ENCODE results near the gene BORCS6. TPM values are rescaled to one million over a fixed set of nuclear protein-coding genes. Genes with fewer than 3 reads are reported as not detected.

BORCS6 gene
- total and polyA plus RNA-seq, 2 experiments from 2014 or later: 1.8 to 7.1 TPM

DNA sequence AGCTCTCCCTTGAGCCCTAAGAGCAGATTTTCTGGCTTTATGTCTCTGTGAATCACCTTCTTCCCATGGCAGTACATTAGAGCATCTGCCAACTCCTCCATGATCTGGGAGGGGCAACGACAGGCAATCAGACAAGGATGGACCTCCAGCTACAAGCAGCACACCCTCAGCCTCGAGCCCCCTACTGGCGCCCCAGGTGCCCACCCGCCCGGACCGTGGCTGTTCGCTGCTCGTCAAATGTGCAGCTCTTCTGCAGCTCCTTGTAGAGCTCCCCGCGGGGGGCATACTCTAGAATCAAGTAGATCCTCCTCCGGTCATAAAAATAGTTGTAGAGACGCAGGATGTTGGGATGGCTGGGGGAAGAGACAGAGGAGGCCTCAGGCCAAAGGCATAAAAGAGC, 16.6 kb upstream of the BORCS6 start:
- peaks cover 29% of the 10 kb centered on the region for H3K27me3 Mint-ChIP-seq (ENCODE audit: insufficient read depth, low read depth, poor library complexity)
- 0 out of 2 replicates have a peak overlapping the region, but pooled peaks have one; percentile 31 for H3K27ac Mint-ChIP-seq
- peaks cover 17% of the 10 kb centered on the region for H4K20me1 ChIP-seq (replicated peaks; ENCODE audit: insufficient read depth)
- peaks cover 67% of the 10 kb centered on the region for H3K36me3 Mint-ChIP-seq (ENCODE audit: low read depth)
- H3K4me1 ChIP-seq (ENCODE audit: insufficient read depth): peaks cover 12% of the 10 kb centered on the region
- ATAC-seq: no peak
- no peaks in the 10 kb centered on the region; the same call in 1 of the 3 replicates for H3K9me3 Mint-ChIP-seq
- H3K27ac ChIP-seq (ENCODE audit: low read depth): no peak overlapping the region
- peaks cover 30% of the 10 kb centered on the region for H3K79me2 ChIP-seq (replicated peaks; ENCODE audit: insufficient read depth)
- TF ChIP-seq ZNF114 (CRISPR knock-in tag; IDR thresholded peaks at IDR 0.05) (no peak), CREB1 (CRISPR knock-in tag; IDR thresholded peaks at IDR 0.05; ENCODE audit: low read depth) (no peak), NANOG (IDR thresholded peaks at IDR 0.05; ENCODE audit: borderline replicate concordance) (no peak), STAT1 (IDR thresholded peaks at IDR 0.05; ENCODE audit: unreplicated experiment) (no peak), EZH2phosphoT487 (IDR thresholded peaks at IDR 0.05; ENCODE audit: unreplicated experiment) (no peak), POLR2AphosphoS5 (IDR thresholded peaks at IDR 0.05; ENCODE audit: low read depth) (no peak), JUNB (IDR thresholded peaks at IDR 0.05; ENCODE audit: unreplicated experiment) (no peak), EZH2 (IDR thresholded peaks at IDR 0.05; ENCODE audit: low read depth, unreplicated experiment) (no peak), ZNF331 (CRISPR knock-in tag; IDR thresholded peaks at IDR 0.05; ENCODE audit: low read depth) (no peak)
- TF ChIP-seq, protein P1, sequence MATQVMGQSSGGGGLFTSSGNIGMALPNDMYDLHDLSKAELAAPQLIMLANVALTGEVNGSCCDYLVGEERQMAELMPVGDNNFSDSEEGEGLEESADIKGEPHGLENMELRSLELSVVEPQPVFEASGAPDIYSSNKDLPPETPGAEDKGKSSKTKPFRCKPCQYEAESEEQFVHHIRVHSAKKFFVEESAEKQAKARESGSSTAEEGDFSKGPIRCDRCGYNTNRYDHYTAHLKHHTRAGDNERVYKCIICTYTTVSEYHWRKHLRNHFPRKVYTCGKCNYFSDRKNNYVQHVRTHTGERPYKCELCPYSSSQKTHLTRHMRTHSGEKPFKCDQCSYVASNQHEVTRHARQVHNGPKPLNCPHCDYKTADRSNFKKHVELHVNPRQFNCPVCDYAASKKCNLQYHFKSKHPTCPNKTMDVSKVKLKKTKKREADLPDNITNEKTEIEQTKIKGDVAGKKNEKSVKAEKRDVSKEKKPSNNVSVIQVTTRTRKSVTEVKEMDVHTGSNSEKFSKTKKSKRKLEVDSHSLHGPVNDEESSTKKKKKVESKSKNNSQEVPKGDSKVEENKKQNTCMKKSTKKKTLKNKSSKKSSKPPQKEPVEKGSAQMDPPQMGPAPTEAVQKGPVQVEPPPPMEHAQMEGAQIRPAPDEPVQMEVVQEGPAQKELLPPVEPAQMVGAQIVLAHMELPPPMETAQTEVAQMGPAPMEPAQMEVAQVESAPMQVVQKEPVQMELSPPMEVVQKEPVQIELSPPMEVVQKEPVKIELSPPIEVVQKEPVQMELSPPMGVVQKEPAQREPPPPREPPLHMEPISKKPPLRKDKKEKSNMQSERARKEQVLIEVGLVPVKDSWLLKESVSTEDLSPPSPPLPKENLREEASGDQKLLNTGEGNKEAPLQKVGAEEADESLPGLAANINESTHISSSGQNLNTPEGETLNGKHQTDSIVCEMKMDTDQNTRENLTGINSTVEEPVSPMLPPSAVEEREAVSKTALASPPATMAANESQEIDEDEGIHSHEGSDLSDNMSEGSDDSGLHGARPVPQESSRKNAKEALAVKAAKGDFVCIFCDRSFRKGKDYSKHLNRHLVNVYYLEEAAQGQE (IDR thresholded peaks at IDR 0.05; ENCODE audit: unreplicated experiment): no peak
- TF ChIP-seq, protein P2, sequence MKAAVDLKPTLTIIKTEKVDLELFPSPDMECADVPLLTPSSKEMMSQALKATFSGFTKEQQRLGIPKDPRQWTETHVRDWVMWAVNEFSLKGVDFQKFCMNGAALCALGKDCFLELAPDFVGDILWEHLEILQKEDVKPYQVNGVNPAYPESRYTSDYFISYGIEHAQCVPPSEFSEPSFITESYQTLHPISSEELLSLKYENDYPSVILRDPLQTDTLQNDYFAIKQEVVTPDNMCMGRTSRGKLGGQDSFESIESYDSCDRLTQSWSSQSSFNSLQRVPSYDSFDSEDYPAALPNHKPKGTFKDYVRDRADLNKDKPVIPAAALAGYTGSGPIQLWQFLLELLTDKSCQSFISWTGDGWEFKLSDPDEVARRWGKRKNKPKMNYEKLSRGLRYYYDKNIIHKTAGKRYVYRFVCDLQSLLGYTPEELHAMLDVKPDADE (IDR thresholded peaks at IDR 0.05): no peak
- TF ChIP-seq, protein P3, sequence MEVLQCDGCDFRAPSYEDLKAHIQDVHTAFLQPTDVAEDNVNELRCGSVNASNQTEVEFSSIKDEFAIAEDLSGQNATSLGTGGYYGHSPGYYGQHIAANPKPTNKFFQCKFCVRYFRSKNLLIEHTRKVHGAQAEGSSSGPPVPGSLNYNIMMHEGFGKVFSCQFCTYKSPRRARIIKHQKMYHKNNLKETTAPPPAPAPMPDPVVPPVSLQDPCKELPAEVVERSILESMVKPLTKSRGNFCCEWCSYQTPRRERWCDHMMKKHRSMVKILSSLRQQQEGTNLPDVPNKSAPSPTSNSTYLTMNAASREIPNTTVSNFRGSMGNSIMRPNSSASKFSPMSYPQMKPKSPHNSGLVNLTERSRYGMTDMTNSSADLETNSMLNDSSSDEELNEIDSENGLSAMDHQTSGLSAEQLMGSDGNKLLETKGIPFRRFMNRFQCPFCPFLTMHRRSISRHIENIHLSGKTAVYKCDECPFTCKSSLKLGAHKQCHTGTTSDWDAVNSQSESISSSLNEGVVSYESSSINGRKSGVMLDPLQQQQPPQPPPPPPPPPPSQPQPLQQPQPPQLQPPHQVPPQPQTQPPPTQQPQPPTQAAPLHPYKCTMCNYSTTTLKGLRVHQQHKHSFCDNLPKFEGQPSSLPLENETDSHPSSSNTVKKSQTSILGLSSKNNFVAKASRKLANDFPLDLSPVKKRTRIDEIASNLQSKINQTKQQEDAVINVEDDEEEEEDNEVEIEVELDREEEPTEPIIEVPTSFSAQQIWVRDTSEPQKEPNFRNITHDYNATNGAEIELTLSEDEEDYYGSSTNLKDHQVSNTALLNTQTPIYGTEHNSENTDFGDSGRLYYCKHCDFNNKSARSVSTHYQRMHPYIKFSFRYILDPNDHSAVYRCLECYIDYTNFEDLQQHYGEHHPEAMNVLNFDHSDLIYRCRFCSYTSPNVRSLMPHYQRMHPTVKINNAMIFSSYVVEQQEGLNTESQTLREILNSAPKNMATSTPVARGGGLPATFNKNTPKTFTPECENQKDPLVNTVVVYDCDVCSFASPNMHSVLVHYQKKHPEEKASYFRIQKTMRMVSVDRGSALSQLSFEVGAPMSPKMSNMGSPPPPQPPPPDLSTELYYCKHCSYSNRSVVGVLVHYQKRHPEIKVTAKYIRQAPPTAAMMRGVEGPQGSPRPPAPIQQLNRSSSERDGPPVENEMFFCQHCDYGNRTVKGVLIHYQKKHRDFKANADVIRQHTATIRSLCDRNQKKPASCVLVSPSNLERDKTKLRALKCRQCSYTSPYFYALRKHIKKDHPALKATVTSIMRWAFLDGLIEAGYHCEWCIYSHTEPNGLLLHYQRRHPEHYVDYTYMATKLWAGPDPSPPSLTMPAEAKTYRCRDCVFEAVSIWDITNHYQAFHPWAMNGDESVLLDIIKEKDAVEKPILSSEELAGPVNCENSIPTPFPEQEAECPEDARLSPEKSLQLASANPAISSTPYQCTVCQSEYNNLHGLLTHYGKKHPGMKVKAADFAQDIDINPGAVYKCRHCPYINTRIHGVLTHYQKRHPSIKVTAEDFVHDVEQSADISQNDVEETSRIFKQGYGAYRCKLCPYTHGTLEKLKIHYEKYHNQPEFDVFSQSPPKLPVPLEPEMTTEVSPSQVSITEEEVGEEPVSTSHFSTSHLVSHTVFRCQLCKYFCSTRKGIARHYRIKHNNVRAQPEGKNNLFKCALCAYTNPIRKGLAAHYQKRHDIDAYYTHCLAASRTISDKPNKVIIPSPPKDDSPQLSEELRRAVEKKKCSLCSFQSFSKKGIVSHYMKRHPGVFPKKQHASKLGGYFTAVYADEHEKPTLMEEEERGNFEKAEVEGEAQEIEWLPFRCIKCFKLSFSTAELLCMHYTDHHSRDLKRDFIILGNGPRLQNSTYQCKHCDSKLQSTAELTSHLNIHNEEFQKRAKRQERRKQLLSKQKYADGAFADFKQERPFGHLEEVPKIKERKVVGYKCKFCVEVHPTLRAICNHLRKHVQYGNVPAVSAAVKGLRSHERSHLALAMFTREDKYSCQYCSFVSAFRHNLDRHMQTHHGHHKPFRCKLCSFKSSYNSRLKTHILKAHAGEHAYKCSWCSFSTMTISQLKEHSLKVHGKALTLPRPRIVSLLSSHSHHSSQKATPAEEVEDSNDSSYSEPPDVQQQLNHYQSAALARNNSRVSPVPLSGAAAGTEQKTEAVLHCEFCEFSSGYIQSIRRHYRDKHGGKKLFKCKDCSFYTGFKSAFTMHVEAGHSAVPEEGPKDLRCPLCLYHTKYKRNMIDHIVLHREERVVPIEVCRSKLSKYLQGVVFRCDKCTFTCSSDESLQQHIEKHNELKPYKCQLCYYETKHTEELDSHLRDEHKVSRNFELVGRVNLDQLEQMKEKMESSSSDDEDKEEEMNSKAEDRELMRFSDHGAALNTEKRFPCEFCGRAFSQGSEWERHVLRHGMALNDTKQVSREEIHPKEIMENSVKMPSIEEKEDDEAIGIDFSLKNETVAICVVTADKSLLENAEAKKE (CRISPR knock-in tag; IDR thresholded peaks at IDR 0.05): no peak
- TF ChIP-seq, protein P4, sequence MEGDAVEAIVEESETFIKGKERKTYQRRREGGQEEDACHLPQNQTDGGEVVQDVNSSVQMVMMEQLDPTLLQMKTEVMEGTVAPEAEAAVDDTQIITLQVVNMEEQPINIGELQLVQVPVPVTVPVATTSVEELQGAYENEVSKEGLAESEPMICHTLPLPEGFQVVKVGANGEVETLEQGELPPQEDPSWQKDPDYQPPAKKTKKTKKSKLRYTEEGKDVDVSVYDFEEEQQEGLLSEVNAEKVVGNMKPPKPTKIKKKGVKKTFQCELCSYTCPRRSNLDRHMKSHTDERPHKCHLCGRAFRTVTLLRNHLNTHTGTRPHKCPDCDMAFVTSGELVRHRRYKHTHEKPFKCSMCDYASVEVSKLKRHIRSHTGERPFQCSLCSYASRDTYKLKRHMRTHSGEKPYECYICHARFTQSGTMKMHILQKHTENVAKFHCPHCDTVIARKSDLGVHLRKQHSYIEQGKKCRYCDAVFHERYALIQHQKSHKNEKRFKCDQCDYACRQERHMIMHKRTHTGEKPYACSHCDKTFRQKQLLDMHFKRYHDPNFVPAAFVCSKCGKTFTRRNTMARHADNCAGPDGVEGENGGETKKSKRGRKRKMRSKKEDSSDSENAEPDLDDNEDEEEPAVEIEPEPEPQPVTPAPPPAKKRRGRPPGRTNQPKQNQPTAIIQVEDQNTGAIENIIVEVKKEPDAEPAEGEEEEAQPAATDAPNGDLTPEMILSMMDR (conservative IDR thresholded peaks at IDR 0.05; ENCODE audit: low read depth in 2 of 2): no peak
- H2AFZ ChIP-seq: no peak overlapping the region
- no peak overlapping the region; the same call in 2 of the 3 replicates for H3K4me3 Mint-ChIP-seq
- DNase-seq (ENCODE audit: low spot score): no peak
- H3K4me2 ChIP-seq: no peak overlapping the region
- H3K4me1 Mint-ChIP-seq: peaks cover 12% of the 10 kb centered on the region
- peaks cover 36% of the 10 kb centered on the region for H3K36me3 ChIP-seq (ENCODE audit: insufficient read depth)
- H3K4me3 ChIP-seq: no peak overlapping the region
- no peaks in the 10 kb centered on the region for H3K9me2 ChIP-seq (ENCODE audit: insufficient read depth)
- no peaks in the 10 kb centered on the region for H3K27me3 ChIP-seq (ENCODE audit: insufficient read depth)
- H3F3A ChIP-seq (replicated peaks; ENCODE audit: low read depth): peaks cover 39% of the 10 kb centered on the region

Data from GM23338 (cell line).